Stimulated activated CD8-positive, alpha-beta memory T cell treated with anti-CD3 and anti-CD28 coated beads, Interleukin-15, amount 100 ng/mL, for 48 hours (primary cell): ENCODE data around the gene WDR86.

ENCODE experiments used
- DNase-seq, 2 donors: peaks; one replicate each; pipeline ENCODE4 v3.0.0-alpha.2; 2020; ENCODE audit warnings: low read depth in 2 of 2

WDR86 gene, protein sequence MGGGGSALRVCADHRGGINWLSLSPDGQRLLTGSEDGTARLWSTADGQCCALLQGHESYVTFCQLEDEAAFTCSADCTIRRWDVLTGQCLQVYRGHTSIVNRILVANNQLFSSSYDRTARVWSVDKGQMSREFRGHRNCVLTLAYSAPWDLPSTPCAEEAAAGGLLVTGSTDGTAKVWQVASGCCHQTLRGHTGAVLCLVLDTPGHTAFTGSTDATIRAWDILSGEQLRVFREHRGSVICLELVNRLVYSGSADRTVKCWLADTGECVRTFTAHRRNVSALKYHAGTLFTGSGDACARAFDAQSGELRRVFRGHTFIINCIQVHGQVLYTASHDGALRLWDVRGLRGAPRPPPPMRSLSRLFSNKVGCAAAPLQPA

GRCh38 chr7:151409667-151410404, at the start of gene WDR86:
Gene WDR86, minus strand, starts transcription at chr7:151410038. Its CDS starts 449 bp downstream, at chr7:151409589.
- no peak for DNase-seq

- no peak for DNase-seq
Measured at GRCh38 chr7:151457534-151457933, 47.7 kb upstream of the WDR86 start.

DNA sequence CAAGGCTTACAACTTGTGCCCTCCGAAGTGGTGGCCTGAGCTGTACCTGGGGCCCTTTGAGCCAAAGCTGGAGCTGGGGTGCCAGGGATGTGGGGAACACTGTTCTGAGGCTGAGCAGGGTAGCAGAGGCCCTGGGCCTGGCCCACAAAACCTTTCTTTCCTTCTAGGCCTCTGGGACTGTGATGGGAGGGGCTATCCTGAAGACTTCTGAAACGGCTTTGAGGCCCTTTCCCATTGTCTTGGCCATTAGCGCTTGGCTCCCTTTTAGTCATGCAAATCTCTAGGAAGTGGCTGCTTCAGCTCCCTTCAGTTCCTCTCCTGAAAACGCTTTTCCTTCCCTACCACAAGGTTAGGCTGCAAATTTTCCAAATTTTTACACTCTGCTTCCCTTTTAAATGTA, 46.9 kb upstream of the WDR86 start:
- DNase-seq, result no peak

- DNase-seq, result no peak
Measured at GRCh38 chr7:151456276-151456675, 46.4 kb upstream of the WDR86 start.

- DNase-seq, result no peak
Measured at GRCh38 chr7:151455690-151456089, 45.9 kb upstream of the WDR86 start.

GRCh38 chr7:151454932-151455530, 45.2 kb upstream of the WDR86 start:
- no peak for DNase-seq

GRCh38 chr7:151454305-151454704, 44.5 kb upstream of the WDR86 start:
- no peak for DNase-seq

GRCh38 chr7:151453326-151453791, 43.5 kb upstream of the WDR86 start:
- no peak for DNase-seq

GRCh38 chr7:151452680-151453325, 43.0 kb upstream of the WDR86 start:
- no peak for DNase-seq

DNA sequence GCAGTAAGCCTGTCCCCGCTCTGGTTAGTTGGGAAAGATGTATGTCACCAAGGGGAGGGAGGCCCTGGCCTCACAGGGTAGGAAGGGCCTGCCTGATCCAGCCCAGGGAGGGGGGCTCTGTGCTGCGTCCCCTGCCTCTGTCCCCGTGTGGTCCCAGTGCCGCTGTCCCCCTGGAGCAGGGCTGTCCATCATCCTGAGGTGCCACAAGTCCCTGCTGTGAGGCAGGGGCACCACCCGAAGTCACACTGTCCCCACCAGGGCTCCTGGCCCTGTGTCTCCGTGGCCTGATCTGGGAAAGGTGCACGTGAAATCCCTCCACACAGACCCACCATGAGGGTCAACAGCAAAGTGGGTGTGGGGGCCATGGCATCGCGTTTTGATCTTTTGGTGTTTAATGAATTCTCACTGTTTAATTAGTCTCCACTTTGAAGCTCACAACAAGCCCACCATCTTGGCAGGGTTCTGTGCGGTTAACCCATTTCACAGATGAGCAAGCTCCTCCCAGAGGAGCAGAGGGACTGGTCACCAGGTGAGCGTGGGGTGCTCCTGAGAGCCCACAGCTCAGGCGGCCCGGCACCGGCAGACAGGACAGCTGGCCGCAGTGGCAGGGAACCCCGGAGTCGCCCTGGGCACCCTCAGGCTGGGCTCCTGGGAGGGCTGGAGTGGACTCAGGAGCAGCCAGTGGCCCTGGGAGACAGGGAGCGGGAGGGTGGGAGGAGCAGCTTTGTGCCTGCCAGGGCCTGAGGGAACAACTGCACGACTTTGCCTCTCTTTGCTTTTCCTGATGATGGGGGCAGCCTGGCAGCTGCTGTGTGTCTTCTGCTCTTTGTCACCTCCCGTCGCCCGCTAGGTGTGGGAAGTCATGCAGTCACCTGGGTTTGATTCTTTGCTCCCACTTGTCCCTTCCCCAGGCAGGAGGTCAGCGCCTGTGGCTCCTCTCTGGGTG, 42.1 kb upstream of the WDR86 start:
- no peak for DNase-seq

GRCh38 chr7:151451156-151451555, 41.3 kb upstream of the WDR86 start:
- no peak for DNase-seq

GRCh38 chr7:151449990-151450389, 40.2 kb upstream of the WDR86 start:
- no peak for DNase-seq

- peak; percentile 50 to 55 for DNase-seq
Measured at GRCh38 chr7:151448261-151449252, 38.7 kb upstream of the WDR86 start.

- DNase-seq, result no peak
Measured at GRCh38 chr7:151447901-151448260, 38.0 kb upstream of the WDR86 start.

GRCh38 chr7:151447312-151447711, 37.5 kb upstream of the WDR86 start:
- DNase-seq, result no peak

DNA sequence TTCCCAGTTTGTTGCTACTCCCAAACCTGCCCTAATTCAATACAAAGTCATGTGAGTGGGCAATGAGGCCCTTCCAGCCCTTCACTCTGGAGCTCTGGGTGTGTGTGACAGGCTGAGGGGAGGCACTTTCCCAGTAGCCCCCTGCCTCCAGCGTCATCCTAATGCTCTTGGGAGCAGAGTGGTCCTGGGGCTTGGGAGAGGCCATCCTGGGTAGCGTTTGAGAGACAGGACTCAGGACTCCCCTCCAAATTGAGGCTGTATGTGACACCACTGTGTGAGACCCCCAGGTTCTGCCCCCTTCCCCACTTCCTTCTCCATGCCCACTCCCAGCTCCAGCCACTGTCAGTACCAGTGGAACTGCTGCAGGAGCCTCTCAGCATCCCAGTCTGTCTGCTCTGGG, 36.6 kb upstream of the WDR86 start:
- no peak for DNase-seq

DNA sequence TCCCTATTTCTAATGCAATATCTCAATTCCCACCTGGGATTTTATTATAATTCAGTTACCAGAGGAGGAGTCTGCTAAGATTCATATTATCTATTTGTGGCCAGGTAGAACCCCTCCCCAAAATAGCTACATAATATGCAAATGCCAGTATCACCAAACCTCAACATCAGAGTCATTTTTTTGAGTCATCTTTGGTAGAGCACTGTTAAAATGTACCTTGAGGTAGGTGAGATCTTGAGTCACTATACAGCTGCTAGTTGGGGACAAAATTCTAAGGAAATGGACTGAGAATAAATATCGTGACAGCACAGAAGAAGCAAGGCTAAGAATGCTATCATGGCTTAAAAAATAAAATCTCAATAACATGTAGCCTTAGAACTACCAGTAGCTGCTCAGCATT, 34.8 kb upstream of the WDR86 start:
- DNase-seq, result no peak

- DNase-seq, result no peak
Measured at GRCh38 chr7:151442776-151443496, 33.1 kb upstream of the WDR86 start.

- no peak for DNase-seq
Measured at GRCh38 chr7:151440799-151441445, 31.1 kb upstream of the WDR86 start.
